Stimulated activated CD8-positive, alpha-beta memory T cell treated with anti-CD3 and anti-CD28 coated beads, Interleukin-4, amount 100 ng/mL, for 4 hours (primary cell): ENCODE results near the gene FOXO3.

ENCODE experiments used
- DNase-seq, 2 donors: peaks; one replicate each; pipeline ENCODE4 v3.0.0-alpha.2; 2020; ENCODE audit warnings: low read depth in 2 of 2, low spot score in 1 of 2

FOXO3 gene

DNA sequence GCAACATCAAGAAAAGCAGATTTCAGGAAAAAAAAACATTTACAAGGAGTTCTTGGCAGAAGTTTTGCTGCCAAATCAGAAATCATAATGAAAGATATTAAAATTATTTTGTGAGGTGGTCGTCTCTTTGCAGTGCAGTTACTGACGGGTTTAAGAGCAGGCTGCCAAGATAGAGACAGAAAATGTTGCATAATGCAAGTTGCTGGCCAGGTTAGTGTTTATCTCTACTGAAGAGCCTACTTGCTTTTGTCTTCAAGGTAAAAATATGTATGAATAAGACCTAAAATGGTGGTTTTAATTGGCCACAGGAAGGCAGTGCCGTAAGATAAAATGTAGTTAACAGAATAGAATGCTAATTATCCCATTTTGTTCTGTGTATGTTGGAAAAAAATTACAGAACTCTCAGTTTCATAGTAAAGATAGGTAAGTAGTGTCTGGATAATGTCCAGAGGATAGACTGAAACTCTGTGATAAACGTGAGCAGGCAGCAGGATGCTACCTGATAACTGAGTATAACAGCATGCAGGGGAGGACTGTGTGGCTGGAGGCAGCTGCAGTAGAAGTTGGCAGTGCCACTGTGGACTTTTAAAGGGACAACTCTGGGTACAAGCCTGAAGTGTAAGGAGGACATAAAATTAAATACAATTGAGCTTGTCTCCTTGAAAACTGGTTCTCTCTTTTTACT is 13.9 kb downstream of the FOXO3 start:
- no peak for DNase-seq

DNA sequence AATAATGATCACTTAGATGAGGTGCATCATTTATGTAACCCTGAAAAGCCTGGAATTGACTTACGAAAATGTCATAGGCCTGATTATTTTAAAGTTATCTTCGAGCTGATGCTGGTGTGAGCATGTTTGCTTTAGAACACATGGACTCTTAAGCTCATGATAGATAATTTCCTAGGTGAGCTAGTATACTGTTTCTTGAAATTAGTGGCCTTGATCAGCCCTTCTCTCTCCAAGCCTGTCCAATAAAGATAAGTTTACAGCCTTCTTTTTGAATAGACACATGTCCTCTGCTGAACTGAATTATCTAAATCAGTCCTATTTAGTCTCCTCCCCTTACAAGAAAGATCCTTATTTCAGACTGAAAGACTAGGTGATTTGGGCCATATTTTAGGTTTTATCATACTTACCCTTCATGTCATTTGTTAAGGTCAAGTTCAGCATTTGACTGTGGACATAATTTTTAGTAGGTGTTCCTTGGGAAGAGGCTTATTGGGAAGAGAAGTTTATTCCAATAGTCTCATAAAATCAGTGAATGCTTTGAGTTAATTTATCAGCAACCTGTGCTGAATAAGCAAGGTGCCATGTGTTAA is 15.3 kb downstream of the FOXO3 start:
- DNase-seq: no peak

DNA sequence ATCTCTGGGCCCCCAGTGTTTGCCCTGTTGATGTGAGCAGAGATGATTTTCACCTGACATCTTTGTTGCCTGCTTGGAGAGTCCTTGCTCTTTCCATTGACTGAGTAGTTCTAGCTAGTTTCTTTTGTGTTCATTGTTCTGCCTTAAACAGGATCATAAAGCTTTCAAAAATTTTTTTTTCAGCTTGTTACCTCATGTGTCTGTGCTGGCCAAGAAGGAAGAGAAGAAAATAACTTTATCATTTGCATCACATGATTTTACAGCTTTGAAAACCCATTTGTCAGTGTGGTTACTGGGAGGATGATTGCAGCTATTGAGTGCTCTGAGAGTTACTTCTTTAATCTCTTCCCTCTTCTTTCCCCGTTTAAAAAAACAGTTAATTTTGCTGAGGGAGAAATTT is 16.0 kb downstream of the FOXO3 start:
- DNase-seq: no peak

DNA sequence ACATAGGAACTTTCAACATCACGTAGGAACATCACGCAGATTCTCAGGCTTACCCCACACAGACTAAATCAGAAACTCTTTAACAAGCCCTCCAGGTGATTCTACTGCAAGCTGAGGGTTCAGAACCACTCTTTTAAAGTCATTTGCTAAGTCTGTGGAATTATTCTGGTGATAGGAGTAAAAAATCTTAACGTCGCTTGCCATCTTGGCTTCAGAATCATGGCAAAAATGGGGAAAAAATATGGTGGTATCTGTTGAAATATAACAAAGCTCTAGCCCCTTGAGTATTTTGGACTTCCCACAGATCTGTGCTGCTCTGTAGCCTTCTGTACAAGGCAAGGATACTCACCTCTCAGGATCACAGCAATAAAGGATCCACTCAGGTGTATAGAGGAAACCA is 17.4 kb downstream of the FOXO3 start:
- no peak for DNase-seq

DNA sequence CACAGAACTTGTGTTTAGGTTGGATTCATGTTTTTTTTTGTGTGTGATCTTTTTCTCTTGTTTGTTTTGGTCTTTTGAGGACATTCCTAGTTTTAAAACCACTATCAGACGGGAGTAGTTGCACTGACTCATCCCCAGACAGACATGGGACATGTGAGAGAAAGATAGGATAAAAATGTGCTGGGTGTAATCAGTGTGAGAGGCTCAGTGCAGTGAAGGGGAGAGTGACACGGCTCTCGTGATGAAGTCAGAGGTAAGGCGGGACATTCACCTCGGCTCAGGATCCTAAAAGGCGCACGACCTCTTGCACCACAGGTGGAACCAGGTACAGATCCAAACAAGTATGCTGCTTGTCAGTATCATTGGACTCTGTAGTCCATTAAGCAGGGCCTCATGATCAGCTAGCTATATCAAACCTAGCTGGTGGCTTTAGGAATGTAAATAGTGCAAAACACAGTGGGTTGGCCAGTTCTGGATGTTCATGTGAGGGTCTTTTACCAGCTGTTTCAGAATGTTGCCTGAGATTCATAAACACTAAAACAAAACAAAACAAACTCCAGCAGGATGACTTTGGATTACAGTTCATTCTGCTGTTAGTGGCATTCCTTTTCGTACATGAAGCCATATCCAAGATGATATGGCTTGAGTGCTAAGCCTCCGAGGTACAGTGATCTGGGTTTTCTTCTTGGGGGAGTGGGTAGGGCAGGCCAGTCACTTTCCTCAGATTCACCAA is 18.0 kb downstream of the FOXO3 start:
- no peak for DNase-seq

DNA sequence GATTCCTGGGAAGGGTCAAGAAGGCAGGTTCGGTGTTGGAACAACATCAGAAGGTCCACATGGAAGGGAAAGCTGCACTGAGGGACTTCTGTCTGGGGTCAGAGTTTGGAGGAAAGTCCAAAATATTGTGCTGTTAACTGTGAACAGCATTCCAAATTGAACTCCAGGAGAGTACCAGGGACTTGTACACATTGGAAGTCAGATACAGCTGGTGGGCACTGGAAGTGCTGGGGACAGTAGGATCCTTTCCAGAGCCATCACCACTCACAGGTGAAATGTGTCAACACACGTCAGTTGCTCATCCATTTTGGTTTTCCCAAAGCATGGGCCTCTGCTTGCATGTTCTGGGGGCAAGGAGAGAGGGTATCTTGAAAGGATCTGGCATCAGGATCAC is 18.6 kb downstream of the FOXO3 start:
- no peak for DNase-seq

DNA sequence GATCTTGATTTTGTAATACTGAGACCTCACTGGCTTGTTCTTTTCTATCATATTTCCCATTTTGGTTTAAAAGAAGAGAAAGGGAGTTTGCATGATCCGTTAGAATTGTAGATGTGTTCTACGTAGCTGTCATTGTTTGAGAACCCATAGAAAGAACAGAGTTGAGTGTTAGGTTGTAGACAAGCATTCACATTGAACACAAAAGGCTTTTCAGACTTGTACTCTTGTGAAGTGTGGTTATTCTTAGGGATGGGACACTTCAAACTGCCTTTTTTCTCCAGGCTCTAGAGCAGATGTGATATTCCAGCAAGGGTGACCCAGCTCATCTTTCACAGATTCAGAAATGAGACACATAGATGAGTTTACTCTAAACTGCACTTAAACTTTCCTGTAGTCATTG is 19.9 kb downstream of the FOXO3 start:
- DNase-seq: no peak

DNA sequence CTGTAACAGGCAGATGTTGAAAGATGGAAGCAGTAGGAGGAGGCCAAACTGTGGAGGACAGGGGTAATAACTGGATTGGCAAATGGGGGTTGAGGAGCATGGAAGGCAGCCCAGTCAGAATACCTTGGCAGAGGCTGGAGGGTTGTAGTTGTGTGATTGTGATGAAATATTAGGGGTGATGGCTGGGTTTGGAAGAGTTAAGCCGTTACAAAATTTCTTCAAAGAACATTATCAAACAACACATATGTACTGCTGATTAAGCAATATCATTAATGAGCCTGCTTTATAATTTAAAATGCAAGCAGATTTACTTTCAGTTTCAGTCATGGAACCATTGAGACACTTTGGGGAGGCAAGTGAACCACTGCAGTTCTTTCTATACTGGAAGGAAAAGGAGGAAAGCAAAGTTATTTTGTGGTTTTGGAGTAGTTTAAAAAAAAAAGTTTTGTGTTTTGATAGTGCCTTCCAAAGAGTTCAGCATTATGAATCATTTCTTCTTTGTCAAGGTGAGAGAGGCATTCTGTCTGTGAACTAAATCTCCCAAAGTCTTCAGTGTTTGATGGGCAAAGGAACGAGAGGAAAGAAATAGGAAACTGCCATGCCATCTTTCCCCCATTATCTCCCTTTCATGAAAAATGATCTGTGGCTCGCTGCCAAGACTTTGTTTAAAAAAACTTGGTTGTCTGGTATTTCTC is 20.7 kb downstream of the FOXO3 start:
- DNase-seq: no peak

DNA sequence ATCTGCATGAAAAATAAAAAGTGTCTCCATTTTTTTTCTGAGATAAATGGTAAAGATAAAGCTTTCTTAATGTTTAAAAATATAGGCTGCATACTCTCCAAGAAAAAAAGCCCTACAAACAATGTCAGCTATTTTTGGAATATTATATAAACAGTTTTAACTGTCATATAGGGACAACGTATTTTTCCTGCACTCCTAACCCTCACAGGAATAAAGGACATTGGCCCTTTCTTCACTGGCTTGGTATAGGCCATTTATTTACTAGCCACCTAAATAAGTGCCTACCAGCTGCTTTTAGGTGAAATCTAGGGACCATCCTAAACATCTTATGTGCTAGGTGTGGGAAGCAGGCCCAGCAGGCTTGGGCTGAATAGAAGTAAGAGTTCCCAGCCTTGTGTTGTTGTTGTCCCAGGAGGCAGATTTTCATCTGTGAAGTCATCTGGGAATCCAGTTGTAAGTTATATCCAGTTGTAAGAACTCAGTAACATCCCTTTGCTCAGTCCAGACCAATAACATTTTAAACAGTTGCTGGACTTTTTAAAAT is 21.3 kb downstream of the FOXO3 start:
- DNase-seq: no peak

DNA sequence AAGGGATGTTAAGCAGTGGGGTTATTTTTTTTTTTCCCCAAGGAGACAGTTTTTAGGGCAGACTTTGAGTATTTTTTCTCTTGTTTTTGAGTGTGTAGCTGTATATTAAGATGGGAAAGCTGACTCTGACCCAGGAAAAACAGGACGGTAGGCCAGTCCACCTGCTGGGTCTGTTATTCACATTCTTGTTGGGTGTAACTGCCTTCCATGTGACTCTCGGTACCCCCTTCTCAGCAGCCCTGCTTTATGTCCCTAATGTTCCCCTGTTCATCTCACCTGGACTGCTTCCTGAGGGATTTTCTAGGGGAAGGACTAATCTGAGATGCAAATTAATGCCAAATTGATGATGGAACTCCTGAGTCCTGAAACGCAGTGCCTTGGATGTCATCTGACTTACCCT is 21.9 kb downstream of the FOXO3 start:
- no peak for DNase-seq

DNA sequence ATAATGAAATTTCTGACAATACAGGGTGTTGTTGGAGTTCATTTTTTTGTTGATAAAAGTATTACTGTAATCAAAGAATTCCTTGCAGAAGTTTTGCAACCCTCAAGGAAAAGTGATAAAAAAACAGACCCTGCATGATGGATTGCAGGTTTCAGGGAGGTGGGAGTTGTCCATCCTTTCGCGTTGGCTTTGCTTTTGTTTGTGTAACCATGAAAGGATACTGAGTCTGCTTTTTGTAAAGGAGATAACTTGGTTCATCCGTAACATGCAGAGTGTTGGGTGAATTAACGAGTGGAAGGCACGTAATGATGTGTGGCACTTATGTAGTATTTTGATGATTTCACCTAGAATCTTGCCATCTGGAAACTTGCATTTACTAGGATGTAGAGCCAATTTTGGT is 23.6 kb downstream of the FOXO3 start:
- DNase-seq: no peak

DNA sequence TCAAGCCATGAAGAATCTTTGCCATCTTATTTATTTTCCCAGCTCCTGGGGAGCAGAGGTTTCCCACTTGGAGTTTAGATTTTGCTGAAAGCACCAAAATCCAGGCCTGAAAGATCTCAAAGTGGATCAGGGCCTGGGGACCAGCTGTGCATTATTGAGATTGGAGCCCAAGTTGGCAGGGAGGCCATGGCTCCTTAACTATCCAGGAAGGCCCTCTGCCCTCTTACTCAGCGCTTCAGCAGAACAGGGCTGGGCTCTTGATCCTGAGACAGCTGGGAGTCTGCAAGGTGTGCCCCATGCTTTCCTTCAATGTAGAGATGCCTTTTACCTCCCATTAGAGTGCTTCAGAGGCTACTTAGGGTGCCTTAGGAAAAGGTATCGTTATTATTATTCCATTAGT is 24.6 kb downstream of the FOXO3 start:
- DNase-seq: no peak

DNA sequence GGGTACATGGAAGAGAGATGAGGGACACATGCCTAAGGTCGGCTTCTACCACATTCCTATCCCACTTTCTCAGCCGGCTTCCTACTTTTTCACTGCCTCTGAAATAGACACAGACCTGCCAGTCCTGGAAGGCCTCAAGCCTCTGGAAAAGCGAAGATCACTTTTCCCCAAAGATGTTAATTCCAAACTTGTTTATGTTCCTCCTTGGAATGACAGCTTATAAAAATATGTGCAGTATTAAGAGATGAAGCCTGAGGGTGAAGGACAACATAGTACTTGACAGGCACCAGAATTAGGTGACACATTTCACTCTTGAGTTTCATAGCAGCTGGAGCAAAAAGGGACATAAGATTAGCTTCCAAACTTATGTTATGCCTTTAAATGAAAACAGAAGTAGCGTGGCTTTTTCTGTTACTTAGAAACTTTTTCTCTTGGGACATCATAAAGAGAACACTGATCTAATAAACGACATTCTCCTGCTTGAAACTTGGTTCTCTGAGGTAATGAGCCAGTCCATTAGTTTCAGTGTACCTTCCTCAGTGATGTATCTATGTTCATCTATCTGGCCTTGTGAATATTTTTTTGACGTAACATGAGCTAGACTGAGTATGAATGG is 25.3 kb downstream of the FOXO3 start:
- DNase-seq: no peak

DNA sequence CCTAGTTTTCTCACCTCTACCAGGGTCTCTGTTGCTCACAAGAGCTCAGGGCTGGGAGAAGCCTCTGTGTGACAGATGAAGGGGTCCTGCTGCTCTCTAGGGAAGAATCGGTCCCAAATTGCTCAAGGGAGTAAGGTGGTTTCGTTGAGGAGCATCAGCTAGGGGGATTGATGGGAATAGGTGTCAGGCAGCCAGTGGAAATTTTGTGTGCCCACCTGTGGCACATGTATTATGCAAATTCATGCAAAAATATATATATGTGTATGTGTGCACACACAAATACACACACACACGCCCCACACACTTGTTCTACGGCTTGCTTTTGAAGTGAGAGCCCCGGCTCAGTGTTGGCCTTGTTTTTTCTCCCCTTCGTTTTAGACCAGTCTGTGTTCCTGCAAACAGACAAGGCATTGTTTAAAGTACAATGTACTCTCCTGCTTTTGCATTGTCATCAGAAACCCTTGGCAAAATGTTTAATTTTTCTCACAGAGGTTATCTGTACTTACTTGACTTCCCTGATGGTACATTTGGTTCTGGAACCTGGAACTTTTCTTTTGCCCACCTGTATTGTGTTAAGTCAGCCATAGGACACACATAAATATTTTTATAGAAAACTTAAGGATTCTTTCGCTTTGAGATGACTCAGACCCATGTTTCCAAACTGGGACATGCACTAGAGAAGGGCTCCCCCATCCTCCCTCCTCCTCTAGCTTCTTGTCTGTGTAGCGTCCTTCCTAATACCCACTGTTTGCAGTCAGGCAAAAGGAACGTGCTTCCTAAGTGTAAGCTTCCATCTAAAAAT is 26.7 kb downstream of the FOXO3 start:
- no peak for DNase-seq

DNA sequence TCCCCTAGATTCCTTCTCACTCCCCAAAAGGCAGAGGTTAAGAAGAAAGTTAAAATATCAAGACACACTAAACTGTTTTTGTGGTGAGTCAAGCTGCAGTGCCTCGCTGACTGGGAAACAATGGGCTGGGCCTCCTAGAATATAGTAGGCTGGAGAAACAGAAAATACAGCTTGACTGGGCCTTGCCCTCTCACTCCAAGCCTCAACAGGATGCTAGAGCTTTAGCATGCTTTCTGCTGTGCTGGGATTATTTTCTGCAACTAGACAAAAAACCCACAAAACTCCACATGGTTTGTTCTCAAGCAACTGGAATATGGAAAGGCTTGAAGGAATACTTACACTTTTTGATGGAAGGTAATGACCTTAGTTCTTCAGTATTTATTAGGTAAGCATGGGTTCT is 27.9 kb downstream of the FOXO3 start:
- DNase-seq: no peak

DNA sequence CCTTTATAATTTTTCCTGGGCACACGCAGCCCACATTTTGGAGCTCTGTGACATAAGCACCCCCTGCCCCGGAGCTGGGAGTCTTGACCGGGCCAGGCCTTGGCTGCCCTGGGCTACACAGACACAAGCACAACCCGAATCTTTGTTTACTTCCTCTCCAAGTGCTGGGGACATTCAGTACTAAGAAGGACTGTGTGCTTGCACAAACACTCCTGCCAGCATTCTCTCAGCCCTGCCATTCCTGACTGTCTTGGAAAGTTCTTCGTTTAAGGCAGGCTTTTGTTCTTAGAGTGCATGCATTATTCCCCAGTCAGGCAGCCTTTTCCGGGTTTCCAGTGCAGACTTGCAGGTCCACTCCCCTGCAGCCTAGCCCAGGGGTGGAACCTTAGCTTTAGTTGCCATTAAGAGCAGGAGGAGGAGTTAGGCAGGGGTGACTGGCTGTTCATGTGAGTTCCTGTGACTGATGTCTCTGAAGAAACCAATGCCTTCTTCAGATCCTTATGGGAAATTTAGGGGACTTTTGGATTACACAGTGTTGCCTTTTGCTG is 28.6 kb downstream of the FOXO3 start:
- DNase-seq: no peak

DNA sequence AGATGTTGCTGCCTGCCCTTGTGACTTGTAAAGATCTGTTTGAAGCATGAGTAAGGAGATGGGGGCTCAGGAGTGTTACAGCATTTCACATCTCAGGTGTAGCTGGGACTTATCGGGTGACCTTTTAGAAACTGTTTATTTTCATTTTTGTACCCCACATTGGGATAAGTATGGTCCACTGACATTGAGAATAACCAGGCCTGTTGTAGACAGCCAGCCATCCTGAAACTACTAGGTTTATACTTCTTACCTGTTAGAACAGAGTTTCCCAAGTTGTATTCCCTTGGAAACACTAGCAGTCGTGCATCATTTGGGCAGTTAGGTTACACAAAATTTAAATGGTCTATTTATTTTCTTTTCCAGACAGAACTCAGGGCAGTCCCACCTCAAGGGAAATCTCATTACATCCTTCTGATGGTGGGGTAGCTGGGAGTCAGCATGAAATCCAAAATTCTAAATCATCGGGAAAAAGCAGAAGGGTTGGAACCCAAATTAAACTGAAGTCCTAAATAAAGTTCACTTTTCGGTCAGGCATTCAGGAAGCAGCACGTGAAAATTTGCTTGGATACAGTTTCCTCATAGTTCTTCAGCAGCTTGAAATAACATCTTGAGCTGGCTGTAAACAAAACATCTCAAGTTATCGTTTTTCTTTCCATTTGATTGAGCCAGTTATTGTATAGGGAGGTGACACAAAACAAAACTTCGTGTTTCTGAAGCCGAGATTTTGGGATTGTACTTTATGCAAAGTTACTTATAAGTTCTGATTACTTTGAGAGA is 30.5 kb downstream of the FOXO3 start:
- DNase-seq: no peak

DNA sequence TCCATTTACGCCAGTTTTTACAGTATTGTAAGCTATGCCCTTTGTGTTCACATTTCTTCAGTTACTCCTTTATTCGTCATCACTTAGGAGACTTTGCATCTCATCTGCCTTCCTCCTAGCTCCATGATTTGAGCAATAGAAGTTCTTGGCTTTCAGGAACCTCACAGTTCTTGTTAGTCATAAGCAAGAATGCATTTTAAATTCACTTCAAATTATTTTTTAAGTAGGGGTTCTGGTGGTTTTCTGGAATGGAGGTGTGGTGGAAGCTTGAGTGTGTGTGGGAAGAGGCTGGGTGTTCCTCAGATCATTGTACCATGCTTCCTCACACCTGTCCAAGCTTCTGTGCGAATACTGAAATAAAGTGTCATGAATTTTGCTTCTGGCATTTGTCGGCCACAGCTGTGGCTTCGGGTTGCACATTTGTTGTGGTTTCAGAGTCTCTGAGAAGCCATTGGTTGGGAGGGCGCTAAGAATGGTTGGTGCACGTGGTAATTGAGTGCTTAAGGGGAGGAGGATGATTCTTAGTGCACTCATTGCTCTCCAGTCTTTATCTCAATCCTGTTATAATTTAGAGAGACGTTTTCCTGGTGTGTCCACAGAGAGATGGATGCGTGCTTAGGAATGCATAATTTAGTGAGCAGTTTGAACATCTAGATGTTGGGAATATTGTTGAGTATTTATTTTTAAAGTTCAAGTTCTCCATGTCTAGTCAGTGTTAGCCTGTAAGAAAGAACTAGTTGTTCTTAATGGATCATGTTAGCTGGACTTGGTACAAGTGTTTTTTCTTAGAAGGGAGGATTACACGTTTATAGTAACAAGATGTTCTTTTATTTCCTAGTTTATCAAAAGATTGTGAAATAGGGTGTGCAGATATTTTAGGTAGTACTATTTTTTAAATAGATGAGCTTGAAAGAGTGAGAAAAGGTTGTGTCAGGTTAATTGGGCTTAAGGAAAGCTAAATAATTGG is 31.9 kb downstream of the FOXO3 start:
- DNase-seq: peak in 1 of 2 donors; percentile 21
